HEK293 (cell line): ENCODE results near the gene ILDR1.

Experiments
- CTCF ChIA-PET: fragments of 350-600 bp; formaldehyde crosslinking; extraction: SDS; loops from one replicate; lab custom pipeline; 2021; ENCODE audit warnings: antibody characterized with exemption; lab: Yijun Ruan, JAX
- POLR2A ChIA-PET: fragments of 300-600 bp; formaldehyde crosslinking; extraction: SDS; loops from one replicate; lab custom pipeline; 2020; ENCODE audit warnings: antibody characterized with exemption, inconsistent platforms; lab: Yijun Ruan, JAX
- H3K27ac ChIP-seq: fragments of 200-500 bp; sonication (Bioruptor generic); 2 replicates; pipeline ENCODE4 v1.5.1; 2014; ENCODE audit warnings: low read depth, low read length, control low read depth, inconsistent platforms; ENCODE audit errors: extremely low read depth
- H3K36me3 ChIP-seq, 2 experiments: fragments of 200-500 bp in 1 of 2; sonication (Bioruptor generic) in 1 of 2; 1 replicate in 1 of 2; 2 replicates in 1 of 2; pipeline ENCODE4 v1.5.1; 2014 to 2017; ENCODE audit warnings: inconsistent platforms in 2 of 2, low read length in 2 of 2; ENCODE audit not compliant: control insufficient read depth in 2 of 2, insufficient read depth in 1 of 2
- H3K4me1 ChIP-seq: fragments of 200-500 bp; sonication (Bioruptor generic); 2 replicates; pipeline ENCODE4 v1.5.1; 2014; ENCODE audit warnings: mild to moderate bottlenecking, low read length, inconsistent platforms; ENCODE audit not compliant: control insufficient read depth, insufficient read depth
- H3K4me3 ChIP-seq: 2 replicates; pipeline ENCODE4 v1.5.1; 2011; ENCODE audit warnings: low read depth, mild to moderate bottlenecking, control low read depth, low read length, moderate library complexity
- H3K9me3 ChIP-seq: fragments of 200-500 bp; sonication (Bioruptor generic); 2 replicates; pipeline ENCODE4 v1.5.1; 2014; ENCODE audit warnings: low read depth, low read length, inconsistent platforms; ENCODE audit not compliant: control insufficient read depth, insufficient read depth
- AEBP2 ChIP-seq: fragments of 450-650 bp; formaldehyde crosslinking; IDR thresholded peaks from 2 replicates; pipeline ENCODE4 v1.5.1; 2016; ENCODE audit warnings: missing biosample characterization, missing genetic modification characterization, borderline replicate concordance
- GLI4 ChIP-seq: fragments of 450-650 bp; formaldehyde crosslinking; IDR thresholded peaks from 2 replicates; pipeline ENCODE4 v1.5.1; 2016; ENCODE audit warnings: missing biosample characterization, missing genetic modification characterization
- HIC1 ChIP-seq: fragments of 450-650 bp; formaldehyde crosslinking; IDR thresholded peaks from 2 replicates; pipeline ENCODE4 v1.5.1; 2016; ENCODE audit warnings: missing biosample characterization, missing genetic modification characterization
- KLF16 ChIP-seq: fragments of 450-650 bp; formaldehyde crosslinking; IDR thresholded peaks from 2 replicates; pipeline ENCODE4 v1.5.1; 2017; ENCODE audit warnings: missing biosample characterization, missing genetic modification characterization
- OSR2 ChIP-seq: fragments of 450-650 bp; formaldehyde crosslinking; IDR thresholded peaks from 2 replicates; pipeline ENCODE4 v1.5.1; 2016; ENCODE audit warnings: missing biosample characterization, missing genetic modification characterization
- ZBTB1 ChIP-seq: fragments of 450-650 bp; formaldehyde crosslinking; IDR thresholded peaks from 2 replicates; pipeline ENCODE4 v1.5.1; 2016; ENCODE audit warnings: missing biosample characterization, missing genetic modification characterization
- ZBTB21 ChIP-seq: fragments of 450-650 bp; formaldehyde crosslinking; IDR thresholded peaks from 2 replicates; pipeline ENCODE4 v1.5.1; 2017; ENCODE audit warnings: missing biosample characterization, missing genetic modification characterization
- ZBTB48 ChIP-seq: fragments of 450-650 bp; formaldehyde crosslinking; IDR thresholded peaks from 2 replicates; pipeline ENCODE4 v1.5.1; 2016; ENCODE audit warnings: missing biosample characterization, missing genetic modification characterization
- ZFP69B ChIP-seq: fragments of 450-650 bp; formaldehyde crosslinking; IDR thresholded peaks from 2 replicates; pipeline ENCODE4 v1.5.1; 2016; ENCODE audit warnings: missing biosample characterization, missing genetic modification characterization
- ZNF121 ChIP-seq: fragments of 450-650 bp; formaldehyde crosslinking; IDR thresholded peaks from 2 replicates; pipeline ENCODE4 v1.5.1; 2016; ENCODE audit warnings: missing biosample characterization, missing genetic modification characterization
- ZNF274 ChIP-seq, 2 experiments: fragments of 200-500 bp in 1 of 2; fragments of 450-650 bp in 1 of 2; sonication (Bioruptor generic) in 1 of 2; formaldehyde crosslinking in 1 of 2; IDR thresholded peaks; 2 replicates each; pipeline versions ENCODE4 v1.5.1 to v1.6.1; 2014 to 2016; ENCODE audit warnings: borderline replicate concordance in 1 of 2, inconsistent platforms in 1 of 2, low read length in 1 of 2, missing biosample characterization in 1 of 2, missing genetic modification characterization in 1 of 2
- ZNF354C ChIP-seq: fragments of 450-650 bp; formaldehyde crosslinking; IDR thresholded peaks from 2 replicates; pipeline ENCODE4 v1.5.1; 2016; ENCODE audit warnings: missing biosample characterization, missing genetic modification characterization, low read depth, borderline replicate concordance
- ZNF510 ChIP-seq: fragments of 450-650 bp; formaldehyde crosslinking; IDR thresholded peaks from 2 replicates; pipeline ENCODE4 v1.5.1; 2018; ENCODE audit warnings: mild to moderate bottlenecking, missing genetic modification characterization, missing biosample characterization; ENCODE audit not compliant: insufficient replicate concordance
- ZNF518A ChIP-seq: fragments of 450-650 bp; formaldehyde crosslinking; conservative IDR thresholded peaks from 2 replicates; pipeline ENCODE4 v1.5.1; 2016; ENCODE audit warnings: low read depth, missing biosample characterization, missing genetic modification characterization
- ZNF623 ChIP-seq: fragments of 450-650 bp; formaldehyde crosslinking; IDR thresholded peaks from 2 replicates; pipeline ENCODE4 v1.5.1; 2016; ENCODE audit warnings: missing biosample characterization, missing genetic modification characterization
- ZNF776 ChIP-seq: fragments of 450-650 bp; formaldehyde crosslinking; IDR thresholded peaks from 2 replicates; pipeline ENCODE4 v1.5.0; 2017; ENCODE audit warnings: missing biosample characterization, missing genetic modification characterization, borderline replicate concordance
- ZSCAN4 ChIP-seq: fragments of 450-650 bp; formaldehyde crosslinking; IDR thresholded peaks from 2 replicates; pipeline ENCODE4 v1.5.1; 2017; ENCODE audit warnings: missing biosample characterization, missing genetic modification characterization
- ZXDB ChIP-seq: fragments of 450-650 bp; formaldehyde crosslinking; IDR thresholded peaks from 2 replicates; pipeline ENCODE4 v1.5.1; 2016; ENCODE audit warnings: missing biosample characterization, missing genetic modification characterization

Gene ILDR1

DNA sequence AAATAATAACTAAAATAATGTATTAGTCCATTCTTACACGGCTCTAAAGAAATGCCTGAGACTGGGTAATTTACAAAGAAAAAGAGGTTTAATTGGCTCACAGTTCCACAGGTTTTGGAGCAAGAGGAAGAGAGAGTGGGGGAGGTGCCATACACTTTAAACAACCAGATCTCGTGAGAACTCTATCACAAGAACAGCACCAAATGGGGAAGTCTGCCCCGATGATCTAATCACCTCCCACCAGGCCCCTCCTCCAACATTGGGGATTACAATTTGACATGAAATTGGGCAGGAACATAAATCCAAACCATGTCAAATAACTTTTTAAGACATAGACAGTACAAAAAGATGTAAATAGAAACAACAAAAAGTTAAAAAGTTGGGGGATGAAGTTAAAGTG lies 63.2 kb downstream of the ILDR1 start:
- Histone ChIP-seq H3K4me1 (no peaks in the 10 kb centered on the region), H3K36me3 (no peaks in the 10 kb centered on the region), H3K9me3 (no peaks in the 10 kb centered on the region), H3K27ac (no peak overlapping the region), H3K4me3 (no peak overlapping the region)
- CTCF ChIA-PET = no interaction called here
- TF ChIP-seq ZXDB (tag by site-specific recombination) (no peak), ZNF776 (tag by site-specific recombination) (no peak), AEBP2 (tag by site-specific recombination) (no peak), ZNF518A (tag by site-specific recombination) (no peak), HIC1 (tag by site-specific recombination) (no peak), ZBTB21 (no peak), KLF16 (tag by site-specific recombination) (no peak), ZNF121 (tag by site-specific recombination) (no peak), OSR2 (tag by site-specific recombination) (no peak), GLI4 (tag by site-specific recombination) (no peak), ZBTB1 (tag by site-specific recombination) (no peak), ZNF274 (IDR thresholded peaks at IDR 0.05; ENCODE audit: low read length) (no peak), ZNF274 (tag by site-specific recombination; IDR thresholded peaks at IDR 0.05; ENCODE audit: borderline replicate concordance) (no peak), ZSCAN4 (tag by site-specific recombination) (no peak), ZNF623 (no peak), ZNF510 (no peak), ZBTB48 (tag by site-specific recombination) (no peak), ZNF354C (tag by site-specific recombination) (no peak), ZFP69B (tag by site-specific recombination) (no peak)
- POLR2A ChIA-PET = no interaction called here
